ENCODE measurements around the gene ALDH3A1.
A peak's percentile ranks its signal among the peaks of the same experiment; 100 is the strongest.
"Not testable (repeated sequence)": the region's sequence is repeated elsewhere in the genome, so short reads cannot be mapped to it uniquely, and the experiment has no call there.

Gene ALDH3A1

DNA sequence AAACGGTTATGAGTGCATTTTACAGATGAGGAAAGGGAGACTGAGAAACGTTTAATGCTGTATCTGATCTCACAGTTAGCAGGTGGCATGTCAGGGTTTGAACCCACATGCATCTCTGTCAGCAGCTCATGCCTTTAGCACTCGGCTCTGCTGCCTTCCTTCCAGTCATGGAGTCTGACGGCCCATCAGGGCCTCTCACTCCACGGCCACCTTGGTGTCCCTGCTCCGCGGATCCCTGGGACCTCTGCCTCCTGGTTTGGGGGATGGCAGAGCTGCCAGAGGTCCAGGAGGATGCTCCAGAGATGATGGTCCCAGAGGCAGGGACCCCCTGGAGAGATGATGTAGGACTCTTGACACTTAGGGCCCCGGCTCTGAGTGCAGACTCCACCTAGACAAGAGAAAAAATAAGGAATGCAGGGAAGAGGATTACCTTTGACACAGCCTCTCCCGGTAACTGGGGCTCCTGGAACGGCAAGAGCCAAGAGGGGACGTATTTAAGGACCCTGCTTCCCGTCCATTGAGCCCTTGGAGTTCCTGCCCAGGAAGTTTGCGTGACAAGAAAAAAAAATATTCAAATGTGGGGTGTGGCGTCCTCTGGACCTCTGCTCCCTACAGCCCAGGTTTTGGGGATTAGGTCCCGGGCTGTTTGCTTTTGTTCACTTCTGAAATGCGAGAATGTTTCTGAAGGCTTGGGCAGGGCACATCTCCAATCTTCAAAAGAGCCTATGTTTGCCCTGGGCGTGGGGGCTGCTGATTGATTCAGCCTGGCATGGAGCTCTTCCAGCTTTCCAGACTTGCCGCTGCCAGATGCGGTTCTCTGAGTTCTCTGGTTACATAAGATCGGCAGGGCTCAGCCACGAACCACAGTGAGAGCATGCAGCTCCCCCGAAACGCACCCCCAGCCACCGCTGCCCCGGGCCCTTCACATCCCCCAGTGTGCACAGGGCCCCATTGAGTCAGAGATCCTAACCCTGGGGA, at the start of gene ALDH3A1:
Gene ALDH3A1, minus strand, starts transcription at position 470 of the 978 bp plus-strand sequence. CDS start 3,169 bp downstream, outside the sequence.
- DNase-seq = no peak

DNA sequence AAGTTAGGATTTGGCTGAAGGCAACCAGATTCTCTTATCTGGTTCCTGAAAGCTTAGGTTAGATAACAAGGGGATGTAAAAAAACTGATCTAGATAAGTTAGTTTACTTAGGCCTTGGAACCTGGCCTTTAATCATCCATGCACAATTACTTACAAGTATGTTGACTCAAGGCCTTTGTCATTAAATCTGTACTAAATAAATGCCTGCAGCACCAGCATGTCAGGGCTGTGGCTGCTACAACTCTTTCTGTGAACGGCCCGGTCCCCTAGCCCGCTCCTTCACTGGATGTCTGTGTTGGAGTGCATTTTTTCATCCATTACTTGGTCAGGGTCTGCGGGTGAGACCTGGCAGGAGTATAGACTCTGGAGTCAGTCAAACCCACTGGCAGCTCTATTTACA, 48.4 kb upstream of the ALDH3A1 start:
- DNase-seq = no peak

DNA sequence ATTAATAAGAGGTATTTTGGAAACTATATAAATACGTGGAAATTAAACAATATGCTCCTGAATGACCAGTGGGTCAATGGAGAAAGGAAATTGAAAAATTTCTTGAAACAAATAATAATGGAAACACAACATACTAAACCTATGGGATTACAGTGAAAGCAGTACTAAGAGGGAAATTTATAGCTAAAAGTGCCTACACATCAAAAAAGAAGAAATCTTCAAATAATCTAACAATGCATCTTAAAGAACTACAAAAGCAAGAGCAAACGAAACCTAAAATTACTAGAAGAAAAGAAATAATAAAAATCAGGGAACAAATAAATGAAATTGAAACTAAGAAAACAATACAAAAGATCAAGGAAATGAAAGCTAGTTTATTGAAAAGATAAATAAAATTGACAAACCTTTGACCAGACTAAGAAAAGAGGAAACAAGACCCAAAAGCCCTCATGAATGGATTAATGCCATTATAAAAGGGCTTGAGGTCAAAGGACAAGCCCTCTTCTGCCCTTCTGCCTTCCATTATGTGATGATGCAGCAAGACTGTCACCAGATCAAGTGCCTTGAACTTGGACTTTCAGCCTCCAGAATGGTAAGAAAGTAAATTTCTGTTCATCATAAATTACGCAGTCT, 43.9 kb upstream of the ALDH3A1 start:
- no peak for DNase-seq

DNA sequence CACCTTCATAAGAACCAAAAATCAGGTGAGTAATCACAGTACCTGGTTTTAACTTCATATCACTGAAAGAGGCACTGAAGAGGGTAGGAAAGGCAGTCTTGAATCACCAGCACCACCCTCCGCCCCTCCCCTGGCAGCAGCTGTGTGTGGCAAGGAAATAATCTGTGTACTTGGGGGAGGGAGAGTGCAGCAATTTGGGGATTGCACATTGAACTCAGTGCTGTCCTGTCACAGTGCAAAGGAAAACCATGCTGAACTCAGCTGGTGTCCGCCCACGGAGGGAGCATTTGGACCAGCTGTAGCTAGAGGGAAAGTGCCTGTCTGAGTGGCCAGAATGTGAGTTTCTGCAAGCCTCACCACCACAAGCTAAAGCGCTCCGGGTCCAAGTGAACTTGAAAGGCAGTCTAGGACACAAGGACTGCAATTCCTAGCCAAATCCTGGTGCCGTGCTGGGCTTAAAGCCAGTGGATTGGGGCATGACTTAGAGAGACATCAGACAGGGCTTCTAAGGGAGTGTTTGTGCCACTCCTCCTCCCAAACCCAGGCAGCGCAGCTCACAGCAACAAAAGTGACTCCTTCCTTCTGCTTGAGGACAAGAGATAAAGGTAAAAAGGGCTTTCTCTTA, 39.7 kb upstream of the ALDH3A1 start:
- no peak for DNase-seq

DNA sequence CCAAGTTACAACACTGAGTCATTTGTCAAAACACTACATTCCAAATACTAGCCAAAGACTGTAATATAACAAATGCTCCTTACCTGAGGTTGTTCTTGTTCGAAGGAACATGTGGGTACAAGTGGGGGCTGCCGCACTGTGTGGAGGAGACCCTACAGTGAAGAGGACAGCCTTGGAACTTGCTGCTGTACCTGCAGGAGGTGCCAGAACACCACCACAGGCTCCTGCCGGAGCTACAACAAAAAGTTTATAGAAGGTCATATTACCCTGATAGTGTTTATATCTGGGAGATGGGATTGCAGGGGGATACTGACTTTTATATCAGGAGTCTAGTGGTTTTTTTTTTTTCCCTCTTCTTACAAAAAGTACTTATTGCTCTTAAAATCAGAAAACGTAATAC, 37.8 kb upstream of the ALDH3A1 start:
- DNase-seq = no peak

DNA sequence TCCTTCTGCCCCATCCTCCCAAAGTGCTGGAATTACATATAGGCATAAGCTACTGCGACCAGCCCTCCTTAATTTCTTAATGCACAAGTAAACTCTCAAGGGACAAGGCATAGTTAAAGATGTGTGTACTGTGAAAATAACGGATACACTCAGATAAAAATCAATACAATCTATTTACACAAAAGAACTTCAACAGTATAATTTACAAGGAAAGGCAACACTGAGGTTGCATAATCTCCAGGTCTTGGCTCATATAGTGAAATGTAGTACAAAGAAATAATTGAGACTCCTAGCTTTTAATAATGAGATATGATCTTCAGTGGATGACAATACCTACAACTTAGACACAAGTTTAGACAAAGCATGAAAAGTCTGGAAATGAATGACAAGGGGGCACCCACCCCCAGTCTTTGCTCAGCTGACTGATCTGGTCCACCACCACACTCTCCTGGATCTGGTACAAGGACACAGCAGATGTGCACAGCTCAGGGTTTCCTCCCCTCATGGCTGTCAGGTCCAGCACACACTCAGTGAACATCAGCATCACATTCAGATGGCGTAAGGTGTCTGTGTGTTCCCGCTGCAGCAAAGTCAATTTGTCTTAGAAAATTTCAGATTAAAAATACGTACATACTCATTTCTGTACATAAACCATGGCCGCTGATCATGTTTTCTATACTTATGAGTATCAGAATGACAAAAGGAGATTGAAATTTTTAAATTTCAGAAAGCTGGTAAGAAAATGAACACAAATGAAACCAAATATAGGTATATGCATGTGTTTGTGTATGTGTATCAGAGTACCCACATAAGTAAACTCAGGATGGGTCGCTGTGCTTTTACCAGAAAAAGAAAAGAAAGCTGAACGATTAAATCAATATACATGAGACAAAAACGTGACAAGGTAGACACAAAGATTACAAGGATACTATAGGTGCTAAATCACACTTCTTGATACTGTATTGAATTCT, 33.7 kb upstream of the ALDH3A1 start:
- DNase-seq = no peak

DNA sequence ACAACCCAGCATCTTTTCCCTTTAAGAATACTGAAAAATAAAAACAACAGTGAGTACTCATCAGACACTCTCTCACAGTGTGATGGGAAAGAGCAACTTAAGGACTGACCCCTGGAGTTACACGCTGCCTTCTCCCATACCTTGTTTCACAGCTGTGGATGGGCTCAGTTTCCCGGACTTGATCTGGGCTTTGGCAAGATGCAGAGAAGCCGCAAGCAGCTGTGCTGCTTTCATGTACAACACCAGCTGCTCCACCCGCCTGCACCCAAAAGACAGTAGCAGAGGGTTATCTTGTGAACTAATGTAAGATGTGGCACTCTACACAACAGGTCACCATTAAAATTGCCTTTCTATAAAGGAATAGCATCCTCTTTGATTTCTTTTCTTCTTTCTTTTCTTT, 32.7 kb upstream of the ALDH3A1 start:
- DNase-seq = no peak

DNA sequence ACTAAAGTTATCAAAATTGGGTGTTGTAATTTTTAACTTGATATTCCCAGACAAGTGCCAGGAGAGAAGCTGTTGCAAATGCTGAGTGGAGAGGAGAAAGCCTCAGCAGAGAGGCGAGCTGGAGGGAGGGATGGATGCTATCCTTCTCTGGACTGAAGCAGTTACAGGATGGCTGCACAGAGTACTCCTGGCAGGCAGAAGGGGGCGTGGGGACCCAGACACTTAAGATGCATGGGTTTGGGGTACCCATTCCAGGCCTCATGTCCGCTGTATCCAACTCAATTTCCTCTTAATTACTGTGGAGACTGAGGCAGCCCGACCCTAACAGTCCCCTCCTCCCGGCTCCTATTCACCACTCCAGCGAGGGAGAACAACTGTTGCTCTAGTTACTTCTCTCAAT, 25.4 kb upstream of the ALDH3A1 start:
- DNase-seq = no peak

DNA sequence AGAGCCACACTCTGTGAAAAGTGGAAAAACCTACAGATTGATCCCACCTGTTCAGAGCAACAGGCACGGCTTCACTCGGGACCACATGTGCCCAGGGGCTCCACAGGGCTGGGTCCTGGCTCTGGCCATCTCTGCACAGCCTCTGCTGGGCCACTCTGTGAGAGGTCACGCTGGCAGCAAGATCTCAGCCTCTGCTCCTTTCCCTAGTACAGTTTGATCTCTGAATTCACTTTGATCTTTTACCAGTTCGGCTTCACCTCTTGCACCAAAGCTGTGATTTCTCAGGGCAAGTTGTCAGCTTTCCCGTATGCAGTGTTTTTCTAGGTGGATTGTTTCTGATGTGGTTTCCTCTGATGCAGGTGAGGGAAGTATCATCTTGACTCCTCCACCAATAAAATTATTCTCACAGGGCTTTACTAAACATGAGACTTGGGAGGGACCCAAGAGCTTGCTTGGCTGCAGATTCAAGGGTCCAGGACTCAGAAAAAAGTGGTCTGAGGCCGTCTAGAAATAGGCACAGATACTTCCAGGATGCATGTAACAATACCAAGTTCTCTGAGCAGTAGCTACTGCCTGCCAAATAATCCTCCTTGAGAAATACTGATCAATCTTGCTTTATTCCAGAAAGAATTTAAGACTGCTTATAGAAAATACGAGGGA, 24.0 kb upstream of the ALDH3A1 start:
- DNase-seq = no peak

DNA sequence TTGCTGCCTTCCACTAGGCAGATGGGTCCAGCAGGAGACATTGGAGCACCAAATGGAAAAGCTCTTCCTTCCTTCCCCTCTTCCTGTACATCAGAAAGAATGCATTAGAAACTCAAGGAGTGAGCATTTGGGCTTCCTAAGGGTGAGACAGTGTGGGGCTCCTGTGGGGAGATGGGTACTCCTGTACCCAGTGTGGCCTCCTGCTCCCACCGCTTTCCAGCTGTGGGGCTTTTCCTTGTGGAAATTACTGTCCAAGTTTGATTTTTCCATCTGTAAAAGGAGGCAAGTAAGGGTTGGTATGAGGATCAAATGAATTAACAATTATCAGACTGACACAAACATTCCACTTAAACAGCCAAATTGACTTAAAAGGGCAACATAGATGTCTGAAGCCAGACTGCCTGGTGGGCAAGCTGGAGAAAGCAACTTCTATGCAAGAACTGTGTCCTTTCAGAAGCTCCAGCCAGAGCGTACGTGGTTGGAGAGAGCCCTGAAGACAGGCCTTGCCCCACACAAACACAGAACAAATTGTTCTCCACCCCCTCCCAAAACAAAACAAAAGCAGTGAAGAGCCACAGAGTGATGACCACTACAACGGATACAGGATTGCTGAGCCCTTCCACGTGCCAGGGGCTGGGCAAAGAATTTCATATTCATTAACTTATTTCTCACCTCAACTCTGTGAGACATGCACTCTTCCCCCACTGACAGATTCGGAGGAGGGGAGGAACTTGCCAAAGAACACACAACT, 23.1 kb upstream of the ALDH3A1 start:
- no peak for DNase-seq

DNA sequence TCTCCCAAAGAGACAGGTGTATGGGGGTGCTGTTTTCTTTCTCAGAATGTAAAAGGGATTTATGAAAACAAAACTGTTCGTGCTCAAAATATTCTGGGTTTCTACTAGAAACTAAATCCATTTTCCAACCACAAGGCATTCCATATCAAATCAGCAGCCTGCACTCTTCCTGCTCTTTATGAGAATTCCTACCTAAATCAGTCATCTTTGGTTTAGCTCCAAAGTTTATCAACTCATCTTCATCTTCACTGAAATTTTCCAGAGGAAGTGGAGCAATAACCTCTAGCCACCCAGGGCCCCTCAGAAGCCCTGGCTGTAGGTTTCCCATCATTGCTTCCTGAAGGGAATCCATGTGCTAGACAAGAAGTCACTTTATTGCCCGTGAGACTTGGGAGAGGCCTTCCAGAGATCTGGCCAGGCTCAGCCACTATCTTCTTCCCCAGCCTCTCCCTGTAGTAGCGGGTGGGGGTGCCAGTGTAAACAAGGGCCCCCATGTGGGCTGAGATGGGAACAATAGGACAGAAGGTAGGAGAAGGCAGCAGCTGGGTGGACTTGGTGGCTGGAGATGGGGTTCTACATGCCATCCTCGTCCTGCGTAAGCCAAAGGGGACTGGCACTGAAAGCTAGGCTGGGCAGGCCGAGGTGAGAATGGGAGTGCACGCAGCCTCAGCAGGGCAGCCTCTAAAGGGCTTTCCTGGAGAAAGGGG, 22.0 kb upstream of the ALDH3A1 start:
- no peak for DNase-seq

DNA sequence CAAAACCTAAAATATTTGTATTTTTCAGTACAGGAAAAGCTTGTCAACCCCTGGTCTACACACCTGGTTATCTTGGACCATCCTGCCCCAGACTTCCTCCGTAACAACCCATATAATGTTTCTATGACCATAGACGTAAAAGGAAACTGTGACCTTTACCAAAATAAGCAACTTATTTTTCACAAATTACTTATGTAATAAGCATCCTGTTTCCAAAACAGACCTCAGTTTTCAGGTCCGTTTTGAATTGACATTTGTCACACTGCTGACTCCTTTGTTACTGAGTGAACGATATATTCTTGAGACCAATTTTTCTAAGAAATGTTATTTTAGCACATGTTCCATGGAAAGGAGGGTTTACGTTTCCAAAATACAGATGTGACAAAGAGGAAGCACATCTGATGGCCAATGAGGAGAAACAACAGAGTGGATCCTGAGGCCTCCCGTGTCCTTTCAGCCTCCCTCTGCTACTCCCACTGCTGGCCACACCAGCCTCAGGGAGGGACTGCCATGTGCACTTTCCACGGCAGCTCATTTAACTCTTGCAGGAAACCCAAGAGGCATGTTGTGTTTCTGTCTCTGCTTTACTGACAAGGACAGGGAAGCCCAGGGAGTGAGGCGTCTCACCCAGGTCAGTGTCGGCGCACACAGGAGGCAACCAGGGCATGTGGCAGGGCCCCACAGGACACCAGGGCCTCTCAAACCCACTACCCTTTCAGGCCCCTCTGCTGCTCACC, 20.1 kb upstream of the ALDH3A1 start:
- DNase-seq = peak; percentile 2

DNA sequence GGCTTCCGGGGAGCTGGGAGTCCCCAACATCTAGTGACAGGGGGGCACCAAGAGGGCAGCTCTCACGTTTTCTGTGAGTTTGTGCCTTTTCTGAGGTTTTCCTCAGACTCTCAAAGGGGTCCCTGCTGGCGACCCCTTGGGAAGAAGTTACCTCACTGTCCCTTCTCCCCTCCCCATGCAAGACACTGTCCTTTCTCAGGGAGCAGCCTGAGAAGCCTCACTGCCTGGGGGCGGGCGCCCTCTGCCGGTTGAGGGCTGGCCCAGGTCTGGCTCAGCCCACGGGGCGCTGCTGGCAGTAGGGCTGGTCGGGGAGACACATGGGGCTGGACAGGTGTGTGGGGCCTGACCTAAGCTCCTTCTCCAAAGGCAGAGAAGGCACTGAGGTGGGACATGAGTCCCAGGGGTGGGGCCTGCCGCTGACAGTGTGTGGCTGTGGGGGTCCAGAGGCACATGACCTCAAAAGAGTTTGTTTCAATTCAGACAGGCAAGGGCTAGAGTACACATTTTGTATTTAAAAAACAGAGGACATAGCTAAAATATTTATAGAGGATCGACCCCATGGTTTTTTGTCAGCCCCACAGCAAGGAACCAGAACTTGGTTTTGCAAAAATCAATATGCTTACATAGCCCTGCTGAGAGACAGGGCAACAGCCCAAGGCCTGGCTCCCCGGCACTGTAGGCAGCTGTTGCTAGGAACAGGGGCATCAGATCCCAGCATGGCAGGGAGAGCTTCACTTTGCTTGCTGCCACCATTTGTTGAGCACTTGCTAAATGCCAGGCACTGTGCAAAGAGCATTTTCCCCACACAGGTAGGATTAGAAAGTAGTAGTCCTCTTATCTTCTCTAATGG, 18.5 kb upstream of the ALDH3A1 start:
- DNase-seq = peak; percentile 3

DNA sequence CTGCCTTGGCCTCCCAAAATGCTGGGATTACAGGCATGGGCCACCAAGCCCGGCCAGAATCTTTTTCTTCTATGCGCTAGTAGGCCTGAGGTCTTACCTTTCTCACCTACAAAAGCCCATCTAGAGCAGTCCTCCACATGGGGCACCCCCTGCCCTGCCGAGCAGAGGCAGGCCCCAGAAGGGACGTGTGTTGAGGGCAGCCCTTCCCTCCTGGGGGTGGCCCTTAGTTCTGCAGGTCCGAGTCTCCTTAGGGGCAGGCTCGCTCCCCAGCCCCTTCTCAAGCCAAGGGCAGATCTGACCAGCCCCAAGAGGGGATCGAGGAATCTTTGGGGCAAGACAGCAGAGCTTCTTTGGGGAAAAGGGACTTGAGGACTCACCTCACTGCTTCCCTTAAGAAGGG, 17.9 kb upstream of the ALDH3A1 start:
- no peak for DNase-seq

DNA sequence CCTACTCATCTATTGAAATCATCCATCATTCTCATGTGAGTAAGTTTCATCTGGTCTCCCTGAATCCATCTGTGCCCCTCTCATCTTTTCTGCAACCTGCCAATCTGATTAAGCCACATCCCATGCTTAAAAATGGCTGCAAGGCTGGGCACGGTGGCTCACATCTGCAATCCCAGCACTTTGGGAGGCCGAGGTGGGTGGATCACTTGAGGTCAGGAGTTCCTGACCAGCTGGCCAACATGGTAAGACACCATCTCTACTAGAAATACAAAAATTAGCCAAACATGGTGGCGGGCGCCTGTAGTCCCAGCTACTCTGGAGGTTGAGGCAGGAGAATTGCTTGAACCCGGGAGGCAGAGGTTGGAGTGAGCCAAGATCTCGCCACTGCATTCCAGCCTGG, 15.9 kb upstream of the ALDH3A1 start:
- DNase-seq = not testable (repeated sequence)

DNA sequence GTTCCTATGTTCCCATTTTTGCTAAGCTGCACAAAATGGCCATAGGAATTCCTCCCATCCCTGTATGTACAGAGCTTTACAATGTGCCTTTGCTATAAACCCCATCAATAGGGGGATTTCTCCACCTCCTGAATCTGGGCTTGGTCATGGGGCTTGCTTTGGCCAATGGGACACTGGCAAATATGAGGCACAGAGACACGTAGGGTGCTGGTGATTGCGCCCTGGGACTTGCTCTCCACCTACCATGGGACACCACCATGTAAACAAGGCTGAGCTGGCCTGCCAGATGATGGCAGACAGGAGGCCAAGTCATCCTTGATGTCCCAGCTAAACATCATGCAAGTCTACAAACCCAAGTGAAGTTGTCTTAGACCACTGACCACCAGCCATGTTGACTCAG, 15.3 kb upstream of the ALDH3A1 start:
- DNase-seq = no peak

DNA sequence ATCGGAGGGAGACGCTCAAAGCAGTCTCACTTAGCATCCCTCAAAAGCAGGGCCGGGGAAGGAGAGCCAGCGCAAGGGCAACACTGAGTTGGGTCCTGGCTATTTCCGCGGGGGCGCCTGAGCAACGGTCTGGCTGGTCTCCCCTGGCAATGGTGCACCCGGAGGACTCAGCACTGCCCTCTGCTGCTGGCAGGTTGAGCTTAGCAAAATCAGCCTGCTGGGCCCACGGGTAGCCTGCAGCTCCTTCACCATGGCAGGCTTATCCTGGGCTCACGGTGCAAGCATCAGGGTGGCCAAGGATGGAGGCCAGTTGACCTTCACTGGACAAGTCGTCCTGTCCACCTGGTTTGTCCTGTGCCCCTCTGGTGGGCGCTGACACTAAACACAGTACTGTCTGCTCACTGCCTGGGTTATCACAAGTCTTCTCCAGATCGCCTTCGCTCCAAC, 14.4 kb upstream of the ALDH3A1 start:
- peak; percentile 5 for DNase-seq

DNA sequence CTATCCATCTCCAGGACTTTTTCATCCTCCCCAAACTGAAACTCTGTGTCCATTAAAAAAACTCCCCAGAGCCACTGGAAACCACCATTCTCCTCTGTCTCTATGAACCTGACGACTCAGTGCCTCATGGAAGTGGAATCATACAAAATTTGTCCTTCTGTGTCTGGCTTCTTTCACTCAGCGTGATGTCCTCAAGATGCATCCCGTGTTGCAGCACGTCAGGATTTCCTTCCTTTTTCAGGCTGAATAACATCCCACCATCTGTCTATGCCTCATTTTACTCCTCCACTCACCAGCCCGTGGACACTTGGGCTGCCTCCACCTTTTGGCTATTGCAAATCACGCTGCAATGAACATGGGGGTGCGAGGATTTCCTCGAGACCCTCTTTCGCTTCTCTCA, 12.6 kb upstream of the ALDH3A1 start:
- no peak for DNase-seq
